ENCODE measurements around the gene SMIM35.

GRCh38 chr11:117977029-117977428 lies 109.7 kb downstream of the SMIM35 start:
- TF ChIP-seq, protein P1, sequence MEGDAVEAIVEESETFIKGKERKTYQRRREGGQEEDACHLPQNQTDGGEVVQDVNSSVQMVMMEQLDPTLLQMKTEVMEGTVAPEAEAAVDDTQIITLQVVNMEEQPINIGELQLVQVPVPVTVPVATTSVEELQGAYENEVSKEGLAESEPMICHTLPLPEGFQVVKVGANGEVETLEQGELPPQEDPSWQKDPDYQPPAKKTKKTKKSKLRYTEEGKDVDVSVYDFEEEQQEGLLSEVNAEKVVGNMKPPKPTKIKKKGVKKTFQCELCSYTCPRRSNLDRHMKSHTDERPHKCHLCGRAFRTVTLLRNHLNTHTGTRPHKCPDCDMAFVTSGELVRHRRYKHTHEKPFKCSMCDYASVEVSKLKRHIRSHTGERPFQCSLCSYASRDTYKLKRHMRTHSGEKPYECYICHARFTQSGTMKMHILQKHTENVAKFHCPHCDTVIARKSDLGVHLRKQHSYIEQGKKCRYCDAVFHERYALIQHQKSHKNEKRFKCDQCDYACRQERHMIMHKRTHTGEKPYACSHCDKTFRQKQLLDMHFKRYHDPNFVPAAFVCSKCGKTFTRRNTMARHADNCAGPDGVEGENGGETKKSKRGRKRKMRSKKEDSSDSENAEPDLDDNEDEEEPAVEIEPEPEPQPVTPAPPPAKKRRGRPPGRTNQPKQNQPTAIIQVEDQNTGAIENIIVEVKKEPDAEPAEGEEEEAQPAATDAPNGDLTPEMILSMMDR (conservative IDR thresholded peaks at IDR 0.05 in 1 of 2, IDR thresholded peaks at IDR 0.05 in 1 of 2; ENCODE audit: low read depth in 1 of 2, low read length in 2 of 2) = no peak
- TF ChIP-seq EZH2 (IDR thresholded peaks at IDR 0.05; ENCODE audit: low read length, missing control alignments) = no peak
